ENCODE results near the gene NTN1.
"Not testable (repeated sequence)": the region's sequence is repeated elsewhere in the genome, so short reads cannot be mapped to it uniquely, and the experiment has no call there.

The NTN1 gene

GRCh38 chr17:9105068-9105868 is 84.0 kb downstream of the NTN1 start:
- Histone ChIP-seq H2BK5ac (ENCODE audit: low read depth, low read length, poor library complexity) (no peak overlapping the region), H2BK120ac (ENCODE audit: insufficient read depth, low read length, poor library complexity) (no peak overlapping the region), H3K79me2 (ENCODE audit: control insufficient read depth, insufficient read depth, low read length, poor library complexity) (no peaks in the 10 kb centered on the region), H3K4me2 (ENCODE audit: low read length) (no peak overlapping the region), H3K23ac (ENCODE audit: low read length) (no peak overlapping the region), H3K36me3 (ENCODE audit: control insufficient read depth in 1 of 2, insufficient read depth in 2 of 2, low read length in 2 of 2) (no peaks in the 10 kb centered on the region), H3K4me3 (ENCODE audit: low read depth, low read length) (no peak overlapping the region), H4K12ac (ENCODE audit: low read depth, low read length) (no peak overlapping the region), H3K27ac (ENCODE audit: low read depth, low read length) (no peak overlapping the region), H2BK12ac (ENCODE audit: low read length) (no peak overlapping the region), H3K4ac (ENCODE audit: low read depth, low read length) (no peak overlapping the region), H3K27me3 (ENCODE audit: insufficient read depth, low read length) (no peaks in the 10 kb centered on the region), H3K18ac (ENCODE audit: low read length) (no peak overlapping the region), H2AFZ (ENCODE audit: insufficient read depth, low read length, poor library complexity) (no peak overlapping the region), H3K9ac (ENCODE audit: low read length) (no peak overlapping the region), H3K79me1 (ENCODE audit: low read length) (no peaks in the 10 kb centered on the region), H4K8ac (ENCODE audit: low read depth, low read length) (no peak overlapping the region), H3K9me3 (ENCODE audit: insufficient read depth, low read depth, low read length) (no peaks in the 10 kb centered on the region), H3K14ac (ENCODE audit: low read length) (no peak overlapping the region), H3K4me1 (ENCODE audit: control insufficient read depth in 1 of 2, insufficient read depth in 2 of 2, low read length in 2 of 2) (no peaks in the 10 kb centered on the region), H4K91ac (ENCODE audit: low read depth, low read length) (no peak overlapping the region), H2AK5ac (ENCODE audit: low read length) (no peak overlapping the region)
- no CpG with 5 or more reads among the region's 9 CpGs for WGBS (ENCODE audit: extremely low coverage, insufficient coverage, insufficient read length)
- no peak for DNase-seq

GRCh38 chr17:9106278-9106677 is 85.0 kb downstream of the NTN1 start:
- not testable (repeated sequence) for H3K27me3 ChIP-seq (ENCODE audit: insufficient read depth, low read length); H4K12ac ChIP-seq (ENCODE audit: low read depth, low read length)

GRCh38 chr17:9107527-9107926 is 86.2 kb downstream of the NTN1 start:
- H2AFZ ChIP-seq (ENCODE audit: insufficient read depth, low read length, poor library complexity) = no peak overlapping the region
- no peak for DNase-seq
- no peak overlapping the region for H3K9ac ChIP-seq (ENCODE audit: low read length)
- H3K4me2 ChIP-seq (ENCODE audit: low read length) = no peak overlapping the region
- H3K36me3 ChIP-seq (ENCODE audit: control insufficient read depth in 1 of 2, insufficient read depth in 2 of 2, low read length in 2 of 2) = no peaks in the 10 kb centered on the region
- H4K8ac ChIP-seq (ENCODE audit: low read depth, low read length) = no peak overlapping the region
- H3K4me1 ChIP-seq (ENCODE audit: control insufficient read depth in 1 of 2, insufficient read depth in 2 of 2, low read length in 2 of 2) = no peaks in the 10 kb centered on the region
- H4K91ac ChIP-seq (ENCODE audit: low read depth, low read length) = no peak overlapping the region
- no peaks in the 10 kb centered on the region for H3K79me2 ChIP-seq (ENCODE audit: control insufficient read depth, insufficient read depth, low read length, poor library complexity)
- no peak overlapping the region for H3K4me3 ChIP-seq (ENCODE audit: low read depth, low read length)
- no peak overlapping the region for H2BK5ac ChIP-seq (ENCODE audit: low read depth, low read length, poor library complexity)
- H3K79me1 ChIP-seq (ENCODE audit: low read length) = no peaks in the 10 kb centered on the region
- H3K23ac ChIP-seq (ENCODE audit: low read length) = no peak overlapping the region
- H3K14ac ChIP-seq (ENCODE audit: low read length) = no peak overlapping the region
- H4K12ac ChIP-seq (ENCODE audit: low read depth, low read length) = no peak overlapping the region
- H2BK120ac ChIP-seq (ENCODE audit: insufficient read depth, low read length, poor library complexity) = no peak overlapping the region
- no peak overlapping the region for H3K4ac ChIP-seq (ENCODE audit: low read depth, low read length)
- WGBS (ENCODE audit: extremely low coverage, insufficient coverage, insufficient read length) = no CpG with 5 or more reads among the region's 4 CpGs
- no peaks in the 10 kb centered on the region for H3K9me3 ChIP-seq (ENCODE audit: insufficient read depth, low read depth, low read length)
- H3K27ac ChIP-seq (ENCODE audit: low read depth, low read length) = no peak overlapping the region
- H2BK12ac ChIP-seq (ENCODE audit: low read length) = no peak overlapping the region
- H3K18ac ChIP-seq (ENCODE audit: low read length) = no peak overlapping the region
- no peaks in the 10 kb centered on the region for H3K27me3 ChIP-seq (ENCODE audit: insufficient read depth, low read length)
- no peak overlapping the region for H2AK5ac ChIP-seq (ENCODE audit: low read length)

More at GRCh38 chr17:9106278-9106677, 85.0 kb downstream of the NTN1 start:
- H3K27ac ChIP-seq (ENCODE audit: low read depth, low read length); H3K4me2 ChIP-seq (ENCODE audit: low read length); H3K4ac ChIP-seq (ENCODE audit: low read depth, low read length); H3K79me1 ChIP-seq (ENCODE audit: low read length); H3K23ac ChIP-seq (ENCODE audit: low read length); H2AFZ ChIP-seq (ENCODE audit: insufficient read depth, low read length, poor library complexity); DNase-seq; H3K4me1 ChIP-seq (ENCODE audit: control insufficient read depth in 1 of 2, insufficient read depth in 2 of 2, low read length in 2 of 2); H4K8ac ChIP-seq (ENCODE audit: low read depth, low read length); H3K9ac ChIP-seq (ENCODE audit: low read length); H3K36me3 ChIP-seq (ENCODE audit: control insufficient read depth in 1 of 2, insufficient read depth in 2 of 2, low read length in 2 of 2); H3K79me2 ChIP-seq (ENCODE audit: control insufficient read depth, insufficient read depth, low read length, poor library complexity); H3K9me3 ChIP-seq (ENCODE audit: insufficient read depth, low read depth, low read length); H3K14ac ChIP-seq (ENCODE audit: low read length); H3K18ac ChIP-seq (ENCODE audit: low read length); H2BK12ac ChIP-seq (ENCODE audit: low read length); H4K91ac ChIP-seq (ENCODE audit: low read depth, low read length); H3K4me3 ChIP-seq (ENCODE audit: low read depth, low read length); H2BK5ac ChIP-seq (ENCODE audit: low read depth, low read length, poor library complexity); H2BK120ac ChIP-seq (ENCODE audit: insufficient read depth, low read length, poor library complexity); H2AK5ac ChIP-seq (ENCODE audit: low read length): not testable (repeated sequence)
- WGBS (ENCODE audit: extremely low coverage, insufficient coverage, insufficient read length) = no CpG with 5 or more reads among the region's 9 CpGs

GRCh38 chr17:9108146-9108545 is 86.8 kb downstream of the NTN1 start:
- Histone ChIP-seq H2AK5ac (ENCODE audit: low read length) (no peak overlapping the region), H4K12ac (ENCODE audit: low read depth, low read length) (no peak overlapping the region), H4K91ac (ENCODE audit: low read depth, low read length) (no peak overlapping the region), H3K27me3 (ENCODE audit: insufficient read depth, low read length) (no peaks in the 10 kb centered on the region), H4K8ac (ENCODE audit: low read depth, low read length) (no peak overlapping the region), H3K14ac (ENCODE audit: low read length) (no peak overlapping the region), H3K79me2 (ENCODE audit: control insufficient read depth, insufficient read depth, low read length, poor library complexity) (no peaks in the 10 kb centered on the region), H3K4ac (ENCODE audit: low read depth, low read length) (no peak overlapping the region), H3K9me3 (ENCODE audit: insufficient read depth, low read depth, low read length) (no peaks in the 10 kb centered on the region), H3K36me3 (ENCODE audit: control insufficient read depth in 1 of 2, insufficient read depth in 2 of 2, low read length in 2 of 2) (no peaks in the 10 kb centered on the region), H3K9ac (ENCODE audit: low read length) (no peak overlapping the region), H3K27ac (ENCODE audit: low read depth, low read length) (no peak overlapping the region), H2BK5ac (ENCODE audit: low read depth, low read length, poor library complexity) (no peak overlapping the region), H2AFZ (ENCODE audit: insufficient read depth, low read length, poor library complexity) (no peak overlapping the region), H3K23ac (ENCODE audit: low read length) (no peak overlapping the region), H3K18ac (ENCODE audit: low read length) (no peak overlapping the region), H2BK12ac (ENCODE audit: low read length) (no peak overlapping the region), H3K4me3 (ENCODE audit: low read depth, low read length) (no peak overlapping the region), H3K4me1 (ENCODE audit: control insufficient read depth in 1 of 2, insufficient read depth in 2 of 2, low read length in 2 of 2) (no peaks in the 10 kb centered on the region), H3K4me2 (ENCODE audit: low read length) (no peak overlapping the region), H3K79me1 (ENCODE audit: low read length) (no peaks in the 10 kb centered on the region), H2BK120ac (ENCODE audit: insufficient read depth, low read length, poor library complexity) (no peak overlapping the region)
- DNase-seq = no peak
- no CpG with 5 or more reads among the region's 6 CpGs for WGBS (ENCODE audit: extremely low coverage, insufficient coverage, insufficient read length)
